Dermis lymphatic vessel endothelial cell (primary cell): ENCODE results near the gene PTBP2. TPM values are rescaled to one million over a fixed set of nuclear protein-coding genes. Genes with fewer than 3 reads are reported as not detected.

Experiments
- total RNA-seq: library from RNA; depleted of rRNA; stranded (reverse); fragments of >200 nt; gene quantifications from 2 replicates; pipeline ENCODE4 v1.2.1, GENCODE V29; 2014

Gene PTBP2
- 16.0 and 21.9 TPM in 2 replicates for total RNA-seq

DNA sequence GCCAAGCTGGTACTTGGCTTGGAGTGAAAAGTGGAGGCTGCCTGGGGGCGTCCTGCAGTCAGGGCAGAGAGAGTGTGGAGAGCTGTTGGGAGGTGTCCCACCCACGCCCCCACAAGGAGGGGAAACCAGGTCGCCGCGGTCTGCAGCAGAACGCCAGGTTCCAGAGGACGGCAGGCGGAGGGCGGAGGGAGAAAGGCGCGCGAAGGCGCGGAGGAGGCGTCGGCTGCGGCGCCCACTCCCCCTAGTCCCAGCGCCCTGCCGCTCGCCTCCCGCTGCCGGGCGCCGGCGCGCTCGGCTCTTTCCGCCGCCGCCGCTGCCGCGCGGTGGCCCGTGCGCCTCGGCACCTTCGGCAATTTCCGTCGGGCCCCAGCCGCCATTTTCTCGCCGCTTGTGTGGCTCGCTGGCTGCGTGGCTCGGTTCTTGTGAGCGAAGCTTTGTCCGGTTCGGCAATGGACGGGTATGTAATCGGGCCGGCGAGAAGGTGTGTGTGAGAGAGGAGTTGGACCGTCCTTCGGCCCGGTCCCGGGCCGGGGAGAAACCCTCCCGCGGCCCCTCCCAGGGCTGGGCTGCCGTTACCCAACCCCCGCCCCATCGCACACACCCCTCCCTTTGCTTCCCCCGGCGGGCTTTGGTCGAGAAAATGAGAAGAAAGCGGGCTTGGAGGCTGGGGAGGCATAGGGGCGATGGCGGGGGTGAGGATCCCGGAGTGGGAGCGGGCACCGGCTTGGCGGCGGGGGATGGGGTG, at the start of gene PTBP2:
Gene PTBP2 (plus strand): TSS at position 369 of the 745 bp plus-strand sequence. CDS start 81 bp downstream, at position 450.

